ENCODE results near the gene RHOXF2B. TPM values are rescaled to one million over a fixed set of nuclear protein-coding genes. Genes with fewer than 3 reads are reported as not detected.

Gene RHOXF2B
- total and polyA plus RNA-seq, 9 donors = 0.08 to 0.17 (median 0.12) TPM; not detected in 6

GRCh38 chrX:120023259-120023658 lies 54.2 kb downstream of the RHOXF2B start:
- no peak for TF ChIP-seq POLR2A (IDR thresholded peaks at IDR 0.05)
- TF ChIP-seq EP300 (IDR thresholded peaks at IDR 0.05) = no peak
- TF ChIP-seq, protein P1, sequence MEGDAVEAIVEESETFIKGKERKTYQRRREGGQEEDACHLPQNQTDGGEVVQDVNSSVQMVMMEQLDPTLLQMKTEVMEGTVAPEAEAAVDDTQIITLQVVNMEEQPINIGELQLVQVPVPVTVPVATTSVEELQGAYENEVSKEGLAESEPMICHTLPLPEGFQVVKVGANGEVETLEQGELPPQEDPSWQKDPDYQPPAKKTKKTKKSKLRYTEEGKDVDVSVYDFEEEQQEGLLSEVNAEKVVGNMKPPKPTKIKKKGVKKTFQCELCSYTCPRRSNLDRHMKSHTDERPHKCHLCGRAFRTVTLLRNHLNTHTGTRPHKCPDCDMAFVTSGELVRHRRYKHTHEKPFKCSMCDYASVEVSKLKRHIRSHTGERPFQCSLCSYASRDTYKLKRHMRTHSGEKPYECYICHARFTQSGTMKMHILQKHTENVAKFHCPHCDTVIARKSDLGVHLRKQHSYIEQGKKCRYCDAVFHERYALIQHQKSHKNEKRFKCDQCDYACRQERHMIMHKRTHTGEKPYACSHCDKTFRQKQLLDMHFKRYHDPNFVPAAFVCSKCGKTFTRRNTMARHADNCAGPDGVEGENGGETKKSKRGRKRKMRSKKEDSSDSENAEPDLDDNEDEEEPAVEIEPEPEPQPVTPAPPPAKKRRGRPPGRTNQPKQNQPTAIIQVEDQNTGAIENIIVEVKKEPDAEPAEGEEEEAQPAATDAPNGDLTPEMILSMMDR (IDR thresholded peaks at IDR 0.05) = no peak
- no peaks in the 10 kb centered on the region for H3K27me3 ChIP-seq
- DNase-seq = no peak
- no peak overlapping the region for H3K27ac ChIP-seq
- no peaks in the 10 kb centered on the region for H3K36me3 ChIP-seq
- no peaks in the 10 kb centered on the region for H3K4me1 ChIP-seq (ENCODE audit: insufficient read depth)
- no peaks in the 10 kb centered on the region for H3K9me3 ChIP-seq
- H3K4me3 ChIP-seq = no peak overlapping the region
- intact Hi-C loops (cut with DNase I) = no loop called here
- WGBS, 3 donors = 57 to 72% (median 62%) methylated on average over 5 of the region's 5 CpGs

DNA sequence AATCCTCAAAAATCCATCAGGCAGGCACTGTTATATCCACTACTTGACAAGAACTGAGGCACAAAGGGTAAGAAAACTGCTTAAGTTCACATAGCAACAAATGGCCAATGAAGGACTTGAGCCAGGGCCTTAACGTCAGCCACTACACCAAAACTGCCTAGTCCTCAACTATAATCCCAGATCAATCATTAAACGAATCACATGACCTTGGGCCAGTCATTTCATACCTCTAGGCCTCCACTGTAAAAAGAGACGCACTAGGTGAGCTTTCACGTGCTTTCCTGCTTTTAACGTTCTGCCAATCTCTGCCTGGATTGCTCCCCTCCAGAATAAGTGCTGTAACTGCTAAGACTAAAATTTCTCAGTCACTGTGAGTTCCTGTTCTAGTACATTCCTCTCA lies 54.7 kb downstream of the RHOXF2B start:
- H3K4me1 ChIP-seq (ENCODE audit: insufficient read depth) = no peaks in the 10 kb centered on the region
- H3K9me3 ChIP-seq = no peaks in the 10 kb centered on the region
- no peaks in the 10 kb centered on the region for H3K27me3 ChIP-seq
- WGBS, 3 donors = 48 to 65% (median 64%) methylated on average over 5 of the region's 5 CpGs
- intact Hi-C loops (cut with DNase I) = no loop called here
- no peak overlapping the region for H3K27ac ChIP-seq
- no peak for TF ChIP-seq POLR2A (IDR thresholded peaks at IDR 0.05)
- TF ChIP-seq, protein P1 (IDR thresholded peaks at IDR 0.05) = no peak
- no peak for TF ChIP-seq EP300 (IDR thresholded peaks at IDR 0.05)
- H3K36me3 ChIP-seq = no peaks in the 10 kb centered on the region
- H3K4me3 ChIP-seq = no peak overlapping the region
- no peak for DNase-seq

Other genes with a start within 250 kb of the RHOXF2B start
- gene UPF3B, start 224.7 kb downstream of the RHOXF2B start, total RNA-seq = 1 to 10 TPM; 3.5 to 8.1 (median 7.6) TPM
- gene UPF3B, start 224.7 kb downstream of the RHOXF2B start, polyA plus RNA-seq = 10 to 100 TPM; 11.1 to 11.7 TPM
- gene RNF113A, start 206.0 kb downstream of the RHOXF2B start, total RNA-seq = 10 to 100 TPM in 6 of 7 donors, 1 to 10 TPM in 1; 9.5 to 14.7 (median 13.5) TPM
- 10 to 100 TPM; 16.9 to 18.5 TPM for gene RNF113A, start 206.0 kb downstream of the RHOXF2B start, polyA plus RNA-seq
- gene NDUFA1, start 205.9 kb downstream of the RHOXF2B start, total RNA-seq = 10 to 100 TPM; 50.1 to 73.2 (median 65.1) TPM
- 100 to 1,000 TPM in 1 of 2 donors, 10 to 100 TPM in 1; 86.5 to 133 TPM for gene NDUFA1, start 205.9 kb downstream of the RHOXF2B start, polyA plus RNA-seq
- gene AKAP14, start 181.8 kb downstream of the RHOXF2B start, total RNA-seq = 10 to 100 TPM in 1 of 7 donors, 1 to 10 TPM in 2, not detected in 4; 1.3 to 10.1 (median 1.3) TPM
- under 1 TPM; 0.38 to 0.47 TPM for gene AKAP14, start 181.8 kb downstream of the RHOXF2B start, polyA plus RNA-seq
- 10 to 100 TPM in 4 of 7 donors, 1 to 10 TPM in 3; 7.6 to 11.6 (median 10.8) TPM for gene NKAP, start 133.9 kb downstream of the RHOXF2B start, total RNA-seq
- 10 to 100 TPM in 1 of 2 donors, 1 to 10 TPM in 1; 7.1 to 16.0 TPM for gene NKAP, start 133.9 kb downstream of the RHOXF2B start, polyA plus RNA-seq
- 1 to 10 TPM in 5 of 7 donors, under 1 TPM in 1, not detected in 1; 0.87 to 2.6 (median 1.3) TPM for gene RHOXF1, start 38.2 kb upstream of the RHOXF2B start, total RNA-seq
- gene RHOXF1, start 38.2 kb upstream of the RHOXF2B start, polyA plus RNA-seq = 1 to 10 TPM in 1 of 2 donors, not detected in 1; 2.9 TPM
- gene RHOXF2, start 80.9 kb upstream of the RHOXF2B start, total RNA-seq = under 1 TPM in 2 of 7 donors, not detected in 5; 0.08 to 0.12 TPM
- not detected for gene RHOXF2, start 80.9 kb upstream of the RHOXF2B start, polyA plus RNA-seq
- gene ZBTB33, start 173.1 kb upstream of the RHOXF2B start, total RNA-seq = 10 to 100 TPM; 14.2 to 20.0 (median 15.1) TPM
- gene ZBTB33, start 173.1 kb upstream of the RHOXF2B start, polyA plus RNA-seq = 10 to 100 TPM in 1 of 2 donors, 1 to 10 TPM in 1; 6.6 to 10.7 TPM
- 10 to 100 TPM in 5 of 7 donors, 1 to 10 TPM in 2; 6.7 to 22.5 (median 16.3) TPM for gene TMEM255A, start 233.8 kb upstream of the RHOXF2B start, total RNA-seq
- gene TMEM255A, start 233.8 kb upstream of the RHOXF2B start, polyA plus RNA-seq = 10 to 100 TPM; 14.2 to 25.2 TPM